ENCODE results near the gene TFAP2B.

Gene TFAP2B

DNA sequence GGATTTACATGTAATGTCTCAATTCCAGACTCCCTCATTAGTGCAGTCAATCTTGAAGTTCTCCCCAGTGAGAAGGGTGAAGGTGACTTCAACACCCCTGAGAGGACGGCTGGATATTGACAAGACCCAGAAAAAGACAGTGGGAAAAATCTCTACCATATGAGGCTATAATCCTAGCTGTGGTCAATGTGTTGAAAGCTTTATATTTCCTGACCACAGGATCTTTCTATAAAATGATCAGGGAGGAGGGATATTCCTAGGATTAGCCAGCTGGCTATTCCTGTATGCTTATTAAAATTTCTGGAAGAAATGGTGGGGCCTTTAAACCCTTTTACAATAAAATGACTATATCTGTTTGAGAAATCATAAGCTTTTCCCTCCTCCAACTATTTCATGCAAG lies 43.0 kb downstream of the TFAP2B start:
- no peak overlapping the region for H3K4me3 ChIP-seq (ENCODE audit: low read length)
- TF ChIP-seq, protein P1, sequence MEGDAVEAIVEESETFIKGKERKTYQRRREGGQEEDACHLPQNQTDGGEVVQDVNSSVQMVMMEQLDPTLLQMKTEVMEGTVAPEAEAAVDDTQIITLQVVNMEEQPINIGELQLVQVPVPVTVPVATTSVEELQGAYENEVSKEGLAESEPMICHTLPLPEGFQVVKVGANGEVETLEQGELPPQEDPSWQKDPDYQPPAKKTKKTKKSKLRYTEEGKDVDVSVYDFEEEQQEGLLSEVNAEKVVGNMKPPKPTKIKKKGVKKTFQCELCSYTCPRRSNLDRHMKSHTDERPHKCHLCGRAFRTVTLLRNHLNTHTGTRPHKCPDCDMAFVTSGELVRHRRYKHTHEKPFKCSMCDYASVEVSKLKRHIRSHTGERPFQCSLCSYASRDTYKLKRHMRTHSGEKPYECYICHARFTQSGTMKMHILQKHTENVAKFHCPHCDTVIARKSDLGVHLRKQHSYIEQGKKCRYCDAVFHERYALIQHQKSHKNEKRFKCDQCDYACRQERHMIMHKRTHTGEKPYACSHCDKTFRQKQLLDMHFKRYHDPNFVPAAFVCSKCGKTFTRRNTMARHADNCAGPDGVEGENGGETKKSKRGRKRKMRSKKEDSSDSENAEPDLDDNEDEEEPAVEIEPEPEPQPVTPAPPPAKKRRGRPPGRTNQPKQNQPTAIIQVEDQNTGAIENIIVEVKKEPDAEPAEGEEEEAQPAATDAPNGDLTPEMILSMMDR (conservative IDR thresholded peaks at IDR 0.05; ENCODE audit: low read length), result no peak

DNA sequence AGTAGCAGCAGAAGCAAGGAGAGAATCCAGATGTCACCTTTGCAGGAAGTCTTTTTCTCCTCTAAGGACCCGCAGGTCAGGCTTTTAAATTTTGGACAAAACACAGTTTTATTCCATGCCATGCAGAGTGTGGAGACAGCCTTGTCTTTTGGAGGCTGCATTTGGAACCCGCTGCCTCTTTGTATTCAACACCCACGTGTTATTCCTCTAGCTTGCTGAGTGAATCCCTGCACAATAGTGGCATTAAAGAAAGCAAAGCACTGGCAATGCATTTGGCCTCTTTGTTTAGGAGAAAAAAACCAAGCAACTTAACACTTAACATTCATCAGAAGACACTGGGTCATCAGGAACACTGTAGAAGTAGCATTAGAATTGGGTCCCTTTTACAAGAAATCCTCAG lies 43.5 kb downstream of the TFAP2B start:
- TF ChIP-seq, protein P1 (conservative IDR thresholded peaks at IDR 0.05; ENCODE audit: low read length), result no peak
- H3K4me3 ChIP-seq (ENCODE audit: low read length), result no peak overlapping the region
- DNase-seq (ENCODE audit: low read depth), result no peak

More for the DNA sequence above, 43.0 kb downstream of the TFAP2B start:
- DNase-seq (ENCODE audit: low read depth), result no peak

GRCh38 chr6:50864601-50865000 lies 45.9 kb downstream of the TFAP2B start:
- H3K4me3 ChIP-seq (ENCODE audit: low read length), result no peak overlapping the region
- TF ChIP-seq, protein P1 (conservative IDR thresholded peaks at IDR 0.05; ENCODE audit: low read length), result no peak
- DNase-seq (ENCODE audit: low read depth), result no peak

GRCh38 chr6:50868466-50868865 lies 49.8 kb downstream of the TFAP2B start:
- no peak overlapping the region for H3K4me3 ChIP-seq (ENCODE audit: low read length)
- TF ChIP-seq, protein P1 (conservative IDR thresholded peaks at IDR 0.05; ENCODE audit: low read length), result no peak

DNA sequence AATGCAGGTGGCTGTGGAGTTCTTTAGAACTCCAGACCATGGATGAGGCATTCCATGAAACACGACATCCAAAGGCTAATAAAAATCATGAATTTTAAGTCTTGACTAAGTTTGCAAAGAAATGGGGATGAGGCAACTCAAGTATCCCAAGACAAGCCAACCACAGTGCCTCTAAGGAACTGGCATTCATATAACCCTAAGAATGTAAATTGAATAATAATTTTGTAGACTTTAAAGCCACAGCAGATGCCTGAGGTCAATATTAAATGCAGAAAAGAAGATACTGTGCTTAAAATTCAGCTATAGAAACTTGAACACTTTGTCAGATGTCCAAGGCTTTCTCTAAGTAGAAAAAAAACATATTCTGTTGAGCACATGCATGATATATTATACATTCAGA lies 54.5 kb downstream of the TFAP2B start:
- TF ChIP-seq, protein P1 (conservative IDR thresholded peaks at IDR 0.05; ENCODE audit: low read length), result no peak
- no peak for DNase-seq (ENCODE audit: low read depth)
- no peak overlapping the region for H3K4me3 ChIP-seq (ENCODE audit: low read length)

More at GRCh38 chr6:50868466-50868865, 49.8 kb downstream of the TFAP2B start:
- DNase-seq (ENCODE audit: low read depth), result no peak

- TF ChIP-seq, protein P1 (conservative IDR thresholded peaks at IDR 0.05; ENCODE audit: low read length), result no peak
- DNase-seq (ENCODE audit: low read depth), result no peak
Observed at GRCh38 chr6:50884364-50884763, 65.7 kb downstream of the TFAP2B start.

DNA sequence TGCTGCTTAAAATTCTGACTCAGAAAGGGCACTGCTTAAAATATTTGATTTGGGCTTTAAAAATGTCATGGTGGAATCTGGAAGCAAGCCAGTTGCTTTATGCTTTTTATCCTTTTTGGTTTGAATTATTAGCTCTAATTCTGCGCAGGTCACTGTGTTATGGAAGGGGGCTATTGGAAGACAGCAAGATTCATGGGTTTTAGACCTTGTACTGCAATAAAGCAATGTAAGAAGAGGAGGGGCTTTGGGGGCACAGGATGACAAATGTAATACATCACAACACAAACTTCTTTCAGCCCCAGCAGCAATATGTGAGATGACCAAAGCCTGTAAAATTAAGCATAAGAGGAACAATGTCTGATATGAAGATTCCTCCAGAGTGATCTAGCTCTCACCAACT lies 68.4 kb downstream of the TFAP2B start:
- H3K4me3 ChIP-seq (ENCODE audit: low read length), result no peak overlapping the region
- no peak for DNase-seq (ENCODE audit: low read depth)
- TF ChIP-seq, protein P1 (conservative IDR thresholded peaks at IDR 0.05; ENCODE audit: low read length), result no peak

More at GRCh38 chr6:50884364-50884763, 65.7 kb downstream of the TFAP2B start:
- no peak overlapping the region for H3K4me3 ChIP-seq (ENCODE audit: low read length)

Data from AG10803 (cell line).